ENCODE data around the gene SEL1L2.

Gene SEL1L2

GRCh38 chr20:13810446-13810845 lies 180.0 kb downstream of the SEL1L2 start:
- peaks cover 76% of the 10 kb centered on the region for H3K36me3 ChIP-seq (ENCODE audit: insufficient read depth, low read length)
- no peaks in the 10 kb centered on the region for H3K4me1 ChIP-seq (ENCODE audit: insufficient read depth, low read length, poor library complexity, severe bottlenecking)
- H3K79me2 ChIP-seq (ENCODE audit: insufficient read depth, low read length): no peaks in the 10 kb centered on the region
- H3K27me3 ChIP-seq (ENCODE audit: insufficient read depth, low read length, poor library complexity, severe bottlenecking): no peaks in the 10 kb centered on the region
- TF ChIP-seq EZH2phosphoT487 (IDR thresholded peaks at IDR 0.05; ENCODE audit: borderline replicate concordance): no peak
- no peak for TF ChIP-seq CTCF (conservative IDR thresholded peaks at IDR 0.05; ENCODE audit: low read length)
- H3K9me2 ChIP-seq (replicated peaks; ENCODE audit: low read depth, low read length): no peaks in the 10 kb centered on the region
- no peaks in the 10 kb centered on the region for H4K20me1 ChIP-seq (ENCODE audit: insufficient read depth, low read length, poor library complexity, severe bottlenecking)
- no peak overlapping the region for H3K4me2 ChIP-seq (ENCODE audit: low read depth, low read length, poor library complexity, severe bottlenecking)
- H3K9ac ChIP-seq (ENCODE audit: low read depth, low read length, poor library complexity, severe bottlenecking): no peak overlapping the region
- H3K9me3 ChIP-seq (ENCODE audit: insufficient read depth, low read depth, low read length): no peaks in the 10 kb centered on the region
- H3K4me3 ChIP-seq (ENCODE audit: low read length, poor library complexity, severe bottlenecking): no peak overlapping the region
- no peaks in the 10 kb centered on the region for H3F3A ChIP-seq (ENCODE audit: low read depth)
- no peak overlapping the region for H2AFZ ChIP-seq (ENCODE audit: low read length)

- Histone ChIP-seq H3K9me3 (ENCODE audit: insufficient read depth, low read depth, low read length) (no peaks in the 10 kb centered on the region), H3K9me2 (replicated peaks; ENCODE audit: low read depth, low read length) (no peaks in the 10 kb centered on the region), H3K4me3 (ENCODE audit: low read length, poor library complexity, severe bottlenecking) (no peak overlapping the region), H3K36me3 (ENCODE audit: insufficient read depth, low read length) (peaks cover 73% of the 10 kb centered on the region; the same call in 1 of the 2 replicates), H3K9ac (ENCODE audit: low read depth, low read length, poor library complexity, severe bottlenecking) (no peak overlapping the region), H3K4me2 (ENCODE audit: low read depth, low read length, poor library complexity, severe bottlenecking) (no peak overlapping the region), H2AFZ (ENCODE audit: low read length) (no peak overlapping the region), H3K79me2 (ENCODE audit: insufficient read depth, low read length) (no peaks in the 10 kb centered on the region), H4K20me1 (ENCODE audit: insufficient read depth, low read length, poor library complexity, severe bottlenecking) (no peaks in the 10 kb centered on the region), H3F3A (ENCODE audit: low read depth) (no peaks in the 10 kb centered on the region), H3K27me3 (ENCODE audit: insufficient read depth, low read length, poor library complexity, severe bottlenecking) (no peaks in the 10 kb centered on the region), H3K4me1 (ENCODE audit: insufficient read depth, low read length, poor library complexity, severe bottlenecking) (no peaks in the 10 kb centered on the region)
- TF ChIP-seq EZH2phosphoT487 (IDR thresholded peaks at IDR 0.05; ENCODE audit: borderline replicate concordance) (no peak), CTCF (conservative IDR thresholded peaks at IDR 0.05; ENCODE audit: low read length) (no peak)
Measured at GRCh38 chr20:13809855-13810254, 180.6 kb downstream of the SEL1L2 start.

- no peaks in the 10 kb centered on the region for H3K27me3 ChIP-seq (ENCODE audit: insufficient read depth, low read length, poor library complexity, severe bottlenecking)
Measured at GRCh38 chr20:13809373-13809772, 181.0 kb downstream of the SEL1L2 start.

More at GRCh38 chr20:13809373-13809772, 181.0 kb downstream of the SEL1L2 start:
- Histone ChIP-seq H3K79me2 (ENCODE audit: insufficient read depth, low read length) (no peaks in the 10 kb centered on the region), H3K9me3 (ENCODE audit: insufficient read depth, low read depth, low read length) (no peaks in the 10 kb centered on the region), H3K4me1 (ENCODE audit: insufficient read depth, low read length, poor library complexity, severe bottlenecking) (no peaks in the 10 kb centered on the region), H2AFZ (ENCODE audit: low read length) (no peak overlapping the region), H3K9me2 (replicated peaks; ENCODE audit: low read depth, low read length) (no peaks in the 10 kb centered on the region), H3F3A (ENCODE audit: low read depth) (no peaks in the 10 kb centered on the region), H3K36me3 (ENCODE audit: insufficient read depth, low read length) (peaks cover 73% of the 10 kb centered on the region; the same call in 1 of the 2 replicates), H3K4me3 (ENCODE audit: low read length, poor library complexity, severe bottlenecking) (no peak overlapping the region), H4K20me1 (ENCODE audit: insufficient read depth, low read length, poor library complexity, severe bottlenecking) (no peaks in the 10 kb centered on the region), H3K4me2 (ENCODE audit: low read depth, low read length, poor library complexity, severe bottlenecking) (no peak overlapping the region), H3K9ac (ENCODE audit: low read depth, low read length, poor library complexity, severe bottlenecking) (no peak overlapping the region)
- no peak for TF ChIP-seq EZH2phosphoT487 (IDR thresholded peaks at IDR 0.05; ENCODE audit: borderline replicate concordance)
- no peak for TF ChIP-seq CTCF (conservative IDR thresholded peaks at IDR 0.05; ENCODE audit: low read length)
